IPS-18c (cell line): ENCODE results near the gene IGFBP6.

Experiments
- H3K4me3 ChIP-seq: 2 replicates; pipeline ENCODE4 v1.7.0; 2013; ENCODE audit warnings: low read depth, mild to moderate bottlenecking, low read length, moderate library complexity; ENCODE audit not compliant: insufficient read depth
- H3K9me3 ChIP-seq: one replicate; pipeline ENCODE4 v1.6.1; 2013; ENCODE audit warnings: mild to moderate bottlenecking, low read length, moderate library complexity; ENCODE audit not compliant: control insufficient read depth, insufficient read depth

The IGFBP6 gene

GRCh38 chr12:53067074-53067992 lies 30.1 kb upstream of the IGFBP6 start:
- Histone ChIP-seq H3K9me3 (no peaks in the 10 kb centered on the region), H3K4me3 (no peak overlapping the region)

GRCh38 chr12:53067993-53068770 lies 29.3 kb upstream of the IGFBP6 start:
- no peak overlapping the region for H3K4me3 ChIP-seq
- no peaks in the 10 kb centered on the region for H3K9me3 ChIP-seq

- Histone ChIP-seq H3K4me3 (no peak overlapping the region; the same call in 1 of the 2 replicates), H3K9me3 (no peaks in the 10 kb centered on the region)
Measured at GRCh38 chr12:53068811-53069585, 28.5 kb upstream of the IGFBP6 start.

- H3K9me3 ChIP-seq, result no peaks in the 10 kb centered on the region
- no peak overlapping the region for H3K4me3 ChIP-seq
Measured at GRCh38 chr12:53069621-53070410, 27.7 kb upstream of the IGFBP6 start.

- H3K9me3 ChIP-seq, result peaks cover 2% of the 10 kb centered on the region
- H3K4me3 ChIP-seq, result no peak overlapping the region
Measured at GRCh38 chr12:53070877-53071492, 26.5 kb upstream of the IGFBP6 start.

- Histone ChIP-seq H3K4me3 (no peak overlapping the region), H3K9me3 (peaks cover 2% of the 10 kb centered on the region)
Measured at GRCh38 chr12:53071591-53072551, 25.6 kb upstream of the IGFBP6 start.

- H3K9me3 ChIP-seq, result peaks cover 2% of the 10 kb centered on the region
- H3K4me3 ChIP-seq, result no peak overlapping the region
Measured at GRCh38 chr12:53073881-53074280, 23.6 kb upstream of the IGFBP6 start.

GRCh38 chr12:53074283-53074998 lies 23.0 kb upstream of the IGFBP6 start:
- H3K4me3 ChIP-seq, result no peak overlapping the region

GRCh38 chr12:53074999-53075370 lies 22.5 kb upstream of the IGFBP6 start:
- no peak overlapping the region for H3K4me3 ChIP-seq
- H3K9me3 ChIP-seq, result peaks cover 2% of the 10 kb centered on the region

More at GRCh38 chr12:53074283-53074998, 23.0 kb upstream of the IGFBP6 start:
- H3K9me3 ChIP-seq, result peaks cover 2% of the 10 kb centered on the region

- no peak overlapping the region for H3K4me3 ChIP-seq
- H3K9me3 ChIP-seq, result peaks cover 2% of the 10 kb centered on the region
Measured at GRCh38 chr12:53076461-53076860, 21.0 kb upstream of the IGFBP6 start.

GRCh38 chr12:53077030-53077429 lies 20.4 kb upstream of the IGFBP6 start:
- Histone ChIP-seq H3K9me3 (peaks cover 2% of the 10 kb centered on the region), H3K4me3 (no peak overlapping the region)

- peaks cover 2% of the 10 kb centered on the region for H3K9me3 ChIP-seq
- H3K4me3 ChIP-seq, result peak overlapping the region; percentile 54
Measured at GRCh38 chr12:53078425-53079225, 18.8 kb upstream of the IGFBP6 start.

- Histone ChIP-seq H3K9me3 (peaks cover 2% of the 10 kb centered on the region), H3K4me3 (peak within 1 kb of the TSS; percentile 54)
Measured at GRCh38 chr12:53079226-53080117, 18.0 kb upstream of the IGFBP6 start, which contains the start of gene SPRYD3. SPRYD3 (minus strand) TSS chr12:53079390; CDS start chr12:53079333, 57 bp downstream.
